H1 (cell line): ENCODE results near the gene PRRC2C.

Source experiments
- CHD2 ChIP-seq: IDR thresholded peaks from 2 replicates; pipeline ENCODE4 v1.6.1; 2012; ENCODE audit warnings: low read length, improper control_type of control experiment
- CREB1 ChIP-seq: IDR thresholded peaks from 2 replicates; pipeline ENCODE4 v1.6.1; 2012; ENCODE audit warnings: inconsistent platforms
- EZH2 ChIP-seq: fragments of 200-600 bp; sonication (generic); IDR thresholded peaks from 2 replicates; pipeline ENCODE4 v1.7.1; 2012; ENCODE audit warnings: low read depth, mild to moderate bottlenecking, moderate library complexity, low read length, inconsistent platforms; ENCODE audit not compliant: severe bottlenecking
- POLR2A ChIP-seq, 2 experiments: IDR thresholded peaks; 1 replicate in 1 of 2; 2 replicates in 1 of 2; pipeline ENCODE4 v1.6.1; 2011; ENCODE audit warnings: low read depth in 2 of 2, low read length in 2 of 2, mild to moderate bottlenecking in 2 of 2; ENCODE audit errors: control extremely low read depth in 1 of 2
- RFX5 ChIP-seq: IDR thresholded peaks from 2 replicates; pipeline ENCODE4 v1.6.1; 2011; ENCODE audit warnings: low read depth, low read length, improper control_type of control experiment, borderline replicate concordance
- SIN3A ChIP-seq, 2 experiments: IDR thresholded peaks in 1 of 2; conservative IDR thresholded peaks in 1 of 2; 2 replicates each; pipeline ENCODE4 v1.6.1; 2011 to 2012; ENCODE audit warnings: low read length in 2 of 2, improper control_type of control experiment in 1 of 2, low read depth in 1 of 2, mild to moderate bottlenecking in 1 of 2
- TF ChIP-seq, protein P1 (sequence below), 3 experiments: IDR thresholded peaks; 1 replicate in 2 of 3; 2 replicates in 1 of 3; pipeline versions ENCODE4 v1.5.1 to v1.6.1; 2011; ENCODE audit warnings: low read length in 3 of 3, mild to moderate bottlenecking in 3 of 3, inconsistent platforms in 2 of 3, low read depth in 1 of 3, moderate library complexity in 1 of 3; ENCODE audit not compliant: insufficient read depth in 1 of 3; ENCODE audit errors: control extremely low read depth in 1 of 3

DNA sequence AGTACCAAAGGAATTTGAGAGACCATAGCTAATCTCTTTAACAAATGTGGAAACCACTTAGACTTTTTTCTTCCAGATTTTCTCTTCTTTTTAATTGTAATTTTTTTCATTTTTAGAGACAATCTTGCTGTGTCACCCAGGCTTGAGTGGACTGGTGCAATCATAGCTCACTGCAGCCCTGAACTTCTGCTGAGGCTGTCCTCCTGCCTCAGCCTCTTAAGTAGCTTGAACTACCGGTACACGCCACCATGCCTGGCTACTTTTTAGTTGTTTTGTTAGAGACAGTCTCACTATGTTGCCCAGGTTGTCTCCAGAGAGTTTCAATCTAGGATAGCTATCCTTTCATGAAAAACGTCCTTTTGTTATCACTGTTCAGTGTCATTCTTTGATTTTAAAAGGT is 15.0 kb downstream of the PRRC2C start:
- TF ChIP-seq SIN3A (conservative IDR thresholded peaks at IDR 0.05 in 1 of 2, IDR thresholded peaks at IDR 0.05 in 1 of 2; ENCODE audit: low read depth in 1 of 2, low read length in 2 of 2) (no peak), EZH2 (no peak), CHD2 (no peak), CREB1 (no peak), POLR2A (IDR thresholded peaks at IDR 0.05; ENCODE audit: control extremely low read depth in 1 of 2, low read depth in 2 of 2, low read length in 2 of 2) (no peak), RFX5 (no peak)
- TF ChIP-seq, protein P1, sequence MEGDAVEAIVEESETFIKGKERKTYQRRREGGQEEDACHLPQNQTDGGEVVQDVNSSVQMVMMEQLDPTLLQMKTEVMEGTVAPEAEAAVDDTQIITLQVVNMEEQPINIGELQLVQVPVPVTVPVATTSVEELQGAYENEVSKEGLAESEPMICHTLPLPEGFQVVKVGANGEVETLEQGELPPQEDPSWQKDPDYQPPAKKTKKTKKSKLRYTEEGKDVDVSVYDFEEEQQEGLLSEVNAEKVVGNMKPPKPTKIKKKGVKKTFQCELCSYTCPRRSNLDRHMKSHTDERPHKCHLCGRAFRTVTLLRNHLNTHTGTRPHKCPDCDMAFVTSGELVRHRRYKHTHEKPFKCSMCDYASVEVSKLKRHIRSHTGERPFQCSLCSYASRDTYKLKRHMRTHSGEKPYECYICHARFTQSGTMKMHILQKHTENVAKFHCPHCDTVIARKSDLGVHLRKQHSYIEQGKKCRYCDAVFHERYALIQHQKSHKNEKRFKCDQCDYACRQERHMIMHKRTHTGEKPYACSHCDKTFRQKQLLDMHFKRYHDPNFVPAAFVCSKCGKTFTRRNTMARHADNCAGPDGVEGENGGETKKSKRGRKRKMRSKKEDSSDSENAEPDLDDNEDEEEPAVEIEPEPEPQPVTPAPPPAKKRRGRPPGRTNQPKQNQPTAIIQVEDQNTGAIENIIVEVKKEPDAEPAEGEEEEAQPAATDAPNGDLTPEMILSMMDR (IDR thresholded peaks at IDR 0.05; ENCODE audit: control extremely low read depth in 1 of 3, insufficient read depth in 1 of 3, low read depth in 1 of 3, low read length in 3 of 3): no peak
